GM18511 (cell line): ENCODE measurements around the gene TMPRSS4.
"Not testable (repeated sequence)": the region's sequence is repeated elsewhere in the genome, so short reads cannot be mapped to it uniquely, and the experiment has no call there.

Experiments
- ATAC-seq: cut with Tn5 transposase; IDR thresholded peaks from one replicate; pipeline ENCODE4 v1.9.1; 2021; ENCODE audit warnings: mild to moderate bottlenecking, moderate library complexity; ENCODE audit not compliant: unreplicated experiment

The TMPRSS4 gene

DNA sequence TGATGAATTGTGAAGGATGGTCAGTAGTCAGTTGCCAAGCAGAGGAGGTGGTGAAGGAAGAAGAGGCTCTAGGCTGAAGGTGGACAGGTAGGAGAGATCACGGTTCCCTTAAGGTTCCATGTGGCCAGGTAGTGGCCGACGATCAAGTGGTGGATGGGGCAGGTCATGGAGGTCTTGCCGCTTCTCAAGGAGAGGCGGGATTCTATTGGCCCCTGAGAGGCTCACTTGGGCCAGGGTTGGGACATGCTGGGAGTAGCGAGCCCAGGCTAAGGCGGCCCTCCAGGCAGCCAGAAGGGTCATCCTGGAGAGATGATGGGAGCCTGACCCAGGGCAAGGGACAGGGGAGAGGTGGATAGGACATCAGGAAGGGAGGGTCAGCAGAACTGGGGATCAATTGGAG is 20.9 kb upstream of the TMPRSS4 start:
- no peak for ATAC-seq

DNA sequence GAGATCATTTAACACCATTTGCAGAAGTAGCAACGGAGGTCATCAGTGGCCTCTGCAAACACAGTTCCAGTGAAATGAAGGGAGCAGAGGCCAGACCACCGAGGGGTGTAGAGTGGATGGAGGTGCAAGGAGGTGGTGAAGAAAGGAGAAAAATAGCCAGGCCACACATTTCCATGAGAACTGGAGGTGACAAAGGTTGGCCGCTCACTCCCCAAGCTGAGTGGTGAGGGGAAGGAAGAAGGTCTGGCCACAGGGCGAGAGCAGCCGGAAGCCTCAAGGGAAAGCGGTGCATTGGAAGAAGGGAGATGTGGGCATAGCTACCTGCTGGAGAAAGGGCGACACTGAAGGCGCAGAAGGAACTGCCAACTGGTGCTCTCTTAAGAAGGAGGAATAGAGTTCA is 20.1 kb upstream of the TMPRSS4 start:
- ATAC-seq: no peak

DNA sequence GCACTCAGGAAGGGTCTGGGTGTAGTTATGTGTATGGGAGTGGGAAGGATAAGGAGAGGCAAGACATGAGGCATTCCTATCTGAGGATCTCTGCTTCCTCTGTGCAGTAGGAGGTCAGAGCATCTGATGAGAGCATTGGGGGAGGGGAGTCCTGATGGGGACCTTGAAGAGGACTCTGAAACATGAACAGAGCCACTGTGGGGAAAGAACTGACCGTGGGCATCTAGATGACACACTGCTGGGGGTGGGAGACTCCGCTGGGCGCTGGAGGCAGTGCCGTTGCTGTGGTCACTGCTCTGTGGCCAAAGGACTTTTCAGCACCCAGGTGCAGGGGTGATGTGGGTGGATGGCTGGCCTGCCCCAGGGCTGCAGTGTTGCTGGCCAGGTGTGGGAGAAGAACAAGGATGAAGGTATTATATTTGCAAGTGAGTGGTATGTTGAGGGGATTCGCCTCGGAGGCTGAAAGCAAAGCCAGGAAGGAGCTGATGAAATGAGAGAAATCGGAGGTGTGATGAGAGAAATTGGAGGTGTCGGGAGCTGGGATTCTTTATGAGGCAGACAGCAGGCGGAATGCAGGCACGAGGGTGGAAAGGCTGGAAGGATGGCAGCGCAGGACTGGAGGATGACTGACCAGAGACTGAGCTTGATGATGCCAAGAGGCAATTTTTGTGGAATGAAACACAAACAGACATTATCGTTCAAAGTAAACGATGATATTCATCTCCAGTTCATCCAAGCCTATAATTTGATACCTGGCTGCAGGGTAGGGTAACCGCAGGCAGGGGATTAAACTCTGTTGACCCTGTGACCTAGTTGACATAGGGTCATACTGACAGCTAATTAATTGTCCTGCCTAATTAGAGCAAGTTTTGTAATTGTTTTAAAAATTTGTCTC is 19.4 kb upstream of the TMPRSS4 start:
- no peak for ATAC-seq

DNA sequence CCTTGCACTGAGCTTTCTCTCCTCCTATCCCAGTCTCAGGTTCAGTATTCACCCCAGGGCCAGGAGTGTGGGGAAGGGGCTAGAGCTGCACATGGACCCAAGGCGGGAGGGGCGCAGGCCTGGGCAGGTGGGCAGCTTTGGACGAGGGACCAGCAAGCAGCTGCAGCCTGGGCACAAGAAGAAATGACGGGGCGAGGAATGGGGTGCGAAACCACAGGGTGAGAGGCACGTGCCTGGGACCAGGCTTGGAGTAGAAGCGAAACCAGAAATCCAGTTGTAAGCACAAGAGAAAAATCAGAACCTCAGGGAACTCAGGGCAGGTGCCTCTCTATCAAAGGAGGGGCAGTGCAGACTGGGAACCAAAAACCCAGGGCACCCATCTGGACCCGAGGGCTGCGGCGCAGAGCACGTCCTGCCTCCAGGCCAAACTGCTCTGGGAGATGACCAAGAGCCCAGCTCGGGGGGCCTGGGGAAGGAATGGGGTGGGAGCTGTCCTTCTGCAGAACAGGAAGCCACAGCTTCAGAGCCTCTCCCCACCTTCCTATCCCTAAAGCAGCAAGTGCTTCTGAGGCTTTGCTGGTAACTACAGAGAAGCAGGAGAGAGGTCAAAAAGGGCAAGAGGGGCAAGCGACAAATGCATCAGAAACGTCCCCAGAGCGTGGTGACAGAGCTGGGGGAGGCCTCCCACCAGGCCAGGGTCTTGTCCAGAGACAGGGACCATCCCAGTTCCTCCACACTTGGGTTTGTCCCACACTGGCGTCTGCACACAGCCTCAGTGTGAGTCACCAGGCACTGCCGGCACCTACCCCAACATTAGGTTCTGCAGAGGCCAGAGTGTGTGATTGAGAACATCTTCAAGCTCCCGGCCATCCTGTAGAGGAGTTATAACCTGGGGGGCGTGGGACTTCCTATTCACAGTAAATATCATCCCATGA is 18.3 kb upstream of the TMPRSS4 start:
- ATAC-seq: no peak

DNA sequence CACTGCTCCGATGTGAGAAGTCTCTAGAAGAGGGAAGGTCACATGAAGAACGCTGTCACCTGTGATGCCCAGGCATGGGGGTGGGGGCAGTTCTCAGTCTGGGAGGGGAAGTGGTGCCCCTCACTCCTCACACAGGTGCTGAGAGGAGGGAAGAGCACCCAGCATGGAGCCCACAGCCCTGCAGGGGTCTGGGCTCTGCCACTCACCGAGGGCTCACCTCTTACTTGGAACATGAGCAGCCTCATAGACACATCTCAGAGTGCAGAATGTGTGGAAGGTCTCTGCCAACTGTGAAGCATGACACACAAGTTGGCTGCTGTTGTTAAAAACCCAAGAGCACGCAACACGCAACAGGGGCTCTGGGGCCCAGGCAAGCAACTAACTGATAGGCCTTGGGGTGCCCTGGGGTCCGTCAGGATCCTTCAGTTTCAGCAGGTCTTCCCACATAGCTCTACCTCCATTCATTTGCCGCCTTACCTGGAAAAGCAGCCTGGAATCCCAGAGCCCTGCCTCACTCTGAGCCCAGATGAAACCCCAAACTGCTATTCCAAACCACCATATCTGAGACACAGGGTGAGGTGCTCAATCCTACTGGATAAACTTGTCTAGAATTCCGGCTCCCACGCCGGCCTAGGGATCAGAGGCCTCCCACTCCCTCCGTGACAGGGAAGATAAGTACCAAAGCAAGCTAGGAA is 17.5 kb upstream of the TMPRSS4 start:
- no peak for ATAC-seq

DNA sequence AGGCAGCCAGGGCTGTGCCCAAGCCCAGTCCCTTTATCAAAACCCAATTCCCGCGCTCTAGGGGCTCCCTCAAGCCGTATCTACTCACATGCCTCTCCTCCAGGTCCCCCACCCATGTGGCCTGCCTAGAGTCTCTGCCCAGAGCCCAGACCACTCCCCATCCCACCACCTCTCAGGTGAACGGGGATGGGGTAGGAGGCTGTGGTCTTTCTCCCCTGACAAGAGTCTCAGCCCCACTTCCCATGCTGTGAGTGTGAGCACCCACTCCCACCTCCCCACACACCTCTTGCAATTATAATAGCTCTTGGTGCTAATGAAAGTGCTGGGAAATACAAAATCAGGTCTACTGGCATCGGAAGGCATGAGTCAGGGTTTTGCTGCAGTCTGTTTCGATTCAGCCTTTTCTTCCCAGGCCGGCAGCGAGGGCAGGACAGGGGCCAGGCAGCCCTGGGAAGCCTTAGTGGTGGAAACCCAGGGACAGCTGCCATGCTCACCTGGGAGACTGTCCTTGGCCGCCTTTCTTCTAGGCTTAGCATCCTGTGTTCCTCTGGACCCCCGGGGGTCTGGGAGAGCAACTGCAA is 16.7 kb upstream of the TMPRSS4 start:
- ATAC-seq: no peak

DNA sequence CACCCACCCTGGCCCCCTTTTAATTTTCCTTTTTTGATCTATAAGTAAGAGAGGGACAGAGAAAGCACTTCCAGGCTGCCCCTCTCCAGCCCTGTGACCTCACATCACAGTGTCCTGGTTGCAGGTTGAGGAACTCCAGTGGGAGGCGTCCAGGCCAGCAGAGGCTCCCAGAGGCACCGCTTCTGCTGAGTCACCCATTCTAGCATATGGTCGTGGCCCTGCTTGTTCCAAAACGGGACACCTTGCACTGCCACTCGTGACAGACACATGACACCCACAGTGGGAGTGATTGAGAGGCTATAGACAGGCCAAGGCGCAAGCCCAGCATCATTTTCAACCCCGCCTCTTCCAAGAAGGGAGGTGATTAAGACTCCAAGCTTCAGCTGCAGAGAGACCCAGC is 16.0 kb upstream of the TMPRSS4 start:
- no peak for ATAC-seq

DNA sequence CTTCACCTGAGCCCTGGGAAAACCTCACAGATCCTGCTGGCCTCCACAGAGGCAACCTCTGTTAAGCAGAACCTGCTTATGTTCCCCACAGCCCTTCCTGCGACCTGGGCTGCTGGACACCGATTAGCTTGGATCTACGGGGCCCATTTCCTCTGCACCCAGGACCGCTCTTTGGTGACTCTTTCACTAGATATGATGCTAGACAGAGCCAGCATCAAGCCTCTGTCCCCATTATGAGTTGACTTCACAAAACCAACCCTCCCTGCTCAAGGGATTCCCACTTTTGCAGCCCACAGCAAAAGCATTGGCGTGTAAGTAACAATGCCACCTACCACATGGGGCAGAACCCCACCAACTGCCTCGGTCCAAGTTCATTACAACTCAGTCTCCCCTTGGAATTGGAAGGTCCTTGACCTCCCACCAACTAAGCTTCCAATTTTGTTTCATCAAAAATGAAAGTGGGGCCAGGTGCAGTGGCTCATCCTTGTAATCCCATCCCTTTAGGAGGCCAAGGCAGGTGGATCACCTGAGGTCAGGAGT is 15.2 kb upstream of the TMPRSS4 start:
- ATAC-seq: no peak

DNA sequence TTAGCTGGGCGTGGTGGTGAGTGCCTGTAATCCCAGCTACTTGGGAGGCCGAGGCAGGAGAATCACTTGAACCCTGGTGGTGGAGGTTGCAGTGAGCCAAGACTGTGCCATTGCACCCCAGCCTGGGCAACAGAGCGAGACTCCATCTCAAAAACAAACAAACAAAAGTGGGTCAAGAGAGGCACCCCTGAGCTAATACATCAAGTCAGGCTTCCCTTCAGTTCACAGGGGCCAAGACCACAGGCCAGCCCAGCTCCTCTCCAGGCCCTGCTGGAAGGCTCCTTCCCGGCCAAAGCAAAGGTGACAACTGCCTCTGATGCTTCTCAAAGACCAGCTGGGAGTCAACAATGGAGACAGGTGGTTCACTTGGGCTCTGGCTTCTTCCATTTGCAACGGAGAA is 14.7 kb upstream of the TMPRSS4 start:
- ATAC-seq: not testable (repeated sequence)

DNA sequence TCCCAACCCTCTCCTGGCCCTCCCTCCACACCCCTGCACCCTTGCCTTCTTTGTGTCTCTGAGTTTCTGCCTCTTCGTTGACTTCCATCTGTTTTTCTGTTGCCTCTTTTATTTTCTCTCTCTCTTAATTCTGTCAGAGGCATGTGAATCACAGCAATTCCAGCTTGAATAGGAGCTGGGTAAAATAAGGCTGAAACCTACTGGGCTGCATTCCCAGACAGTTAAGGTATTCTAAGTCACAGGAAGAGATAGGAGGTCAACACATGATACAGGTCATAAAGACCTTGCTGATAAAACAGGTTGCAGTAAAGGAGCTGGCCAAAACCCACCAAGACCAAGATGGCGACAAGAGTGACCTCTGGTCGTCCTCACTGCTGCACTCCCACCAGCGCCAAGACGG is 14.2 kb upstream of the TMPRSS4 start:
- ATAC-seq: not testable (repeated sequence)

DNA sequence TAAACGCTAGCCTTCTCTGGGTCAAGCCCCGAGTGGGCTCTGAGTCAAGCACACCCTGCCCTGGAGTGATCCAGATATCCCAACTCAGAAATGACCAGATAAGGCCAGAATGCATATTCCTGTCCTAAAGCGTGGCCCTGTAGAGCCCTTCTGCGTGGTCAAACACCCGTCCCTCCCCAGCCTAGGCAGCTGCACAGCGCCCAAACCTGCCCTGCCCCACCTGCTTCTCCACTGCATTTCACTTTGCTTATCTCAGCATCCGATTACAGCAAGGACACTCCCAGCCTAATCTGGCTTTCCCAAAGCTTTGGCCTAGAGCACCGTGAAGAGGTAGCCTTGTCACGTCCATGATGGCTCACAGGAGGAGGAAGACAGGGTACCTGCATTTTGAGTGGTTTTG is 11.9 kb upstream of the TMPRSS4 start:
- ATAC-seq: no peak

DNA sequence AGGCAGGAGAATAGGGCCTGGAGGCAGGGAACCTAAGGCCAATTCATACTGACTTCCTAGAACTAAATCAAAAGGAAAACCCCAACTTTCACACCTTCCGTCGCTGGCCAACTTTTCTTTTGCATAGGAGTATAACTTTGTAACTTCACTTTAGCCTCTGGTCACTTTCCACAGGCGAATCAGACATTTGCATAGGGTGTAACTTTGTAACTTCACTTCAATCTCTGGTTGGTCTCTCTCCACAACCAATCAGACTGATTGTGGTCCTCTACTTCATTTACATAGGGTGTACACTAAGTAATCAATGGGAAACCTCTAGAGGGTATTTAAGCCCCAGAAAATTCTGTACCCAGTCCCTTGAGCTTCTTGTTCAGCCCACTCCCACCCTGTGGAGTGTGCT is 11.5 kb upstream of the TMPRSS4 start:
- ATAC-seq: no peak

DNA sequence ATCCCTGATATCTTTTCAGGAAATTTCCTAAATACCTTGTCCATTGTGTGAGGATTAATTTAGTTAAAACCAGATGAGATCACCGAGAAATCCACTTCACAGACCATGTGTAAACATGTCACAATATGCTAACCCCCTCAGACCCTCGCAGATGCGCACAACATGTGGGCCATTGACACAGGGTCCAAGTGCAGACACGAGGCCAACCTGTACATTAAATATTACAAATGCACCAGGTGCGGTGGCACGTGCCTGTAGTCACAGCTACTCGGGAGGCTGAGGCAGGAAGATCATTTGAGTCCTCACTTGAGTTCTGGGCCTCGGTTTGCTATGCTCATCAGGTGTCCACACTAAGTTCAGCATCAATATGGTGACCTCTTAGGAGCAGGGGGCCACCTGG is 9.9 kb upstream of the TMPRSS4 start:
- ATAC-seq: no peak

DNA sequence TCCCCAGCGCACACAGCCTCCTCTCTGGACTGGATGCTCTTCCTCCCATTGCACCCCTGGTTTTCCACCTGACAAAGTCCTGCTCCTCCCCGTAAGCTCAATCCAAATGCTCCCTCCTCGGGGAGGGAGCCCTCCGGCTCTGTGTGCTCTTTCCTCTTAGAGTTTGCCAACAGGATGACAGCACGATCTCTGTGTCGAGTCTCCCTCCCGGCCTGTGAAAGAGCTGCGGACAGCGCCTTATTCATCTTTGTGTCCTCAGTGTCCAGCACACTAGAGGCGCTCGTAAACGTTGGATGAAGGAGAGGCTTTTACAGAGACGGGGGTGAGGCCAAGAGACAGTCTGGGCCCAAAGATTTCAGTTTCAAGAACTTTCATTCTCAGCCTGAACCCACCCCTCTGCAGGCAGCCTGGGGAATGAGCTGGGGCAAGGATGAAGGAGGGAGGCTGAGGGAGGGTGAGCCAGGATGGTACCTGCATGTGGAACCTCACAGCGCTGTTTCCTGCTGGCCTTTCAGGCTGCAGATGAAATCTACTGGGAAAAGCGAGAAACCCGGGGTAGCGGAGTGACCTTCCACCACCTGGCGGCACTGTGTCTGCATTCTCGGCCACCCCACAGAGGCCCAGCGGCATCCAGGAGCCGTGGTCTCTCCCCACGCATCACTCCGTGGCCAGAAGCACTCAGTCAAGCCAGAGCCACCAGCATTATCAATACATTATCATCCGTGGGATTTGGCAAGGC is 8.5 kb upstream of the TMPRSS4 start:
- ATAC-seq: no peak

DNA sequence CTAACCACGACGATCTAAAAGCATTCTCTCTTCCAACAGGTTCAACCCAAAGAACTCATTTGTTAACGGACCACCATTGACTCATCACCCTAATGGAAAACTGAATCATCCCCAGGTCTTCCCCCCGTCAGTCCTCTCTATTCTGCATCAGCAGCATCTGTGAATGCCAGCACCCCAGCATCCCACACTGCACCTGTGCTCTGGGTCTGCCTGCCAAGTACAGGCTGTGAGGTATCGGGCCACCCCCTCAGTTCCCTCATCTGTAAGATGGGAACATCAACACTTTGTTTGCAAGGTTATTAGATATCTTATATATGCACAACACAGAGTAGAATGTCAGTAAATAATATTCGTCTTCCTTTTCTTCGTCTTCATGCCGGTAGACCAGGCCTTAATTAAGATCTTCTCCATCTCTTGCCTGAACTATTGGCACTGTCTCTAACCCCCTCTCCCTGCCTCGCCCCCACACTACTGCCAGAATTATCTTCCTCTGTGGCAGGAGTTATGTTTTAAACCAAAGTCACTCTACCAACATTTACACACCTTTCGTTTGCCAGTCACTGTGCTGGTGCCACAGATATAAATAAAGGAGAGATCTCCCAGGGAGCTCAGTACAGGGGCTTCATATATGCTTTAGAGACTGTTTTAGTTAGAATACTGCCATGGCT is 7.8 kb upstream of the TMPRSS4 start:
- ATAC-seq: no peak

DNA sequence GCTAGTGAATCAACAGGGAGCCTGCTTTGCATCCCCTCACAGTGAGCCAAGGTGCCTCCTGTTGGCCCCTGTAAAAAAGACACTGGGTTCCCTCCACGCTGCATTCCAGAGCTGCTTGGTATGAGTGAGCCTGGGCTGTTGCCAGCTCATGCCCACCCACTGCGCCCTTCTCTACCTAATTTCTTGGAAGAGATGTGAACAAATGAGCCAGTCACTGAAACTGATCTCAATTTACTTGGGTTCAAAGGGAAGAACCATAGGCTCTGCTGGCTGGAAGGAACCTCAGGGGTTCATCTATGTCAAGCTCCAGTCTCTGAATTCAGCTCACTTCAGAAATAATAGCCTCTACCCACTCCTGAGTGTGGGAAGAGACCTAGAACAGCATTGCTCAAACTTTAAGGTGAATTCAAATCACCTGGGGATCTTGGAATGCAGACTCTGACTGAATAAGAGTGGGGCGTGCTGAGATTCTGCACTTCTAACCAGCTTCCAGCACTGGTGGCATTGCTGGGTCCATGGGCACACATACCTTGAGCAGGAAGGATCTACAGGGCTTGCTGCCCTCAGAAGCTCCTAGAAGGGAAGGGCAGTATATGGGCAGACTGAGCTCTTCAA is 5.4 kb upstream of the TMPRSS4 start:
- no peak for ATAC-seq

DNA sequence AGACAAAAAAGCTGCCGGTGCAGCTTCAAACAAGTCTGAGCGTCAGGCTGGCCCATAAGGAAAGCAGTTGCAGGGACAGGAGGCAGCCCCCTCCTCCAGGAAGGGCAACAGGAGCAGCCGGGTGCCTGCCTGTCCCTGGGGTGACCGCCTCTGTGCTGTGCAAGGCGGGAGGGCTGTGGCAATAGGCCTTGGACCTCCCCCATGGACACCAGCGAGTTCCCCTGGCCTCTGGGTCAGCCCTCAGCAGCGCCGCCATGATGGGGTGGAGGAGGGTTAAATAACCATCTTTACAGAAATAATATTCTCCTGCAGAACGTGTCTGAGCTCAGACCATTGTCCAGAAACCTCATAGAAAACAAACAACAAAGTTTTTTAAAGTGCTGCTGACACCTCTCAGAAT is 3.3 kb upstream of the TMPRSS4 start:
- no peak for ATAC-seq

DNA sequence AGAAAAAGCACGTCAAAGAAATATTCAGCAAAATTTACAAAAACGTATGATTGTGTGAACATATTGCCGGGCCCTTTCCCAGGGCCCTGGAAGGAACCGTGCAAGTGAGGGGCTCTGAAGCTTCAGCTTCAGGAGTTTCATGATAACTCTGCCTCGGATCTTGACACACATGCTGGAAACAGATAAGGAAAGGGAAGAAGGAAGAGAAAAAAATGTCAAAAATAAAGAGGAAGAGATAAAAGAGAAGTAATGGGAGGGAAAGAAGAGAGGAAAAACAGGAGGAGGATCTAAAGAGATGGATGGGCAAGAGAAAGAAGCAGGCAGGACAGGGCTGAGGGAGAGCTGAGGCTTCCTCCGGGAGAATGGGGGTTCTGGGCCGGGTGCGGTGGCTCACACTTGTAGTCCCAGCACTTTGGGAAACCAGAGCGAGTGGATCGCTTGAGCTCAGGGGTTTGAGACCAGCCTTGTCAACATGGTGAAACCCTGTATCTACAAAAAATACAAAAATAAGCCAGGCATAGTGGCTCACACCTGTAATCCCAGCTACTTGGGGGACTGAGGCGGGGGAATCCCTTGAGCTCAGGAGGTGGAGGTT is 2.7 kb upstream of the TMPRSS4 start:
- ATAC-seq: no peak

DNA sequence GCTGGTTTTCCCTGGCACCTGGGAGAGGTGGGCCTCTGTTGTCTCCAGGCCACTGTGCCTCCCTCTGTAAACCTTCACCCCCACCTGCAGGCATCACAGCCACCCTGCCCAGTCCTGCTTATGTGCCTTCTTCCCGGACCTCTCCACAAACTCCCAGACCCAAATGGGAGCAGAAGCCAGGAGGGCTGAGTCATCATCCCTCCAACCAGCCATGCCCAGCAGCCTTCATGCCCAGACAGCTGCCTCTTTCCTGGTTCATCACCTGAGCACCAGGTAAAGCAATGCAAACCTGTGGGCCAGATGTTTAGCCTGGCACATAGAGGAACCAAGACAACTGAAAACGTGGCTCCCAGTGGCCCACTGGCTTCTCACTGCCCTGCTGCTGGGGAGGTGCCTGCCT is 2.1 kb upstream of the TMPRSS4 start:
- ATAC-seq: no peak
